ENCODE measurements around the gene FYB2.
"Not testable (repeated sequence)": the region's sequence is repeated elsewhere in the genome, so short reads cannot be mapped to it uniquely, and the experiment has no call there.

DNA sequence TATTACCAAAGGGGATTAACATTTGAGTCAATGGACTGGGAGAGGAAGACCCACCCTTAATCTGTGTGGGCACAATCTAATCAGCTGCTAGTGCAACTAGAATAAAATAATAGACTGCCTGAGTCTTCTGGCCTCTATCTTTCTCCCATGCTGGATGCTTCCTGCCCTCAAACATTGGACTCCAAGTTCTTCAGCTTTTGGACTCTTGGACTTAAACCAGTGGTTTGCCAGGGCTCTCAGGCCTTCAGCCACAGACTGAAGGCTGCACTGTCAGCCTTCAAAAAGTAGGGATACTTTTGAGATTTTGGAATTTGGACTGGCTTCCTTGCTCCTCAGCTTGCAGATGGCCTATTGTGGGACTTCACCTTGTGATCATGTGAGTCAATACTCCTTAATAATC, 44.5 kb downstream of the FYB2 start:
- TF ChIP-seq, protein P1, sequence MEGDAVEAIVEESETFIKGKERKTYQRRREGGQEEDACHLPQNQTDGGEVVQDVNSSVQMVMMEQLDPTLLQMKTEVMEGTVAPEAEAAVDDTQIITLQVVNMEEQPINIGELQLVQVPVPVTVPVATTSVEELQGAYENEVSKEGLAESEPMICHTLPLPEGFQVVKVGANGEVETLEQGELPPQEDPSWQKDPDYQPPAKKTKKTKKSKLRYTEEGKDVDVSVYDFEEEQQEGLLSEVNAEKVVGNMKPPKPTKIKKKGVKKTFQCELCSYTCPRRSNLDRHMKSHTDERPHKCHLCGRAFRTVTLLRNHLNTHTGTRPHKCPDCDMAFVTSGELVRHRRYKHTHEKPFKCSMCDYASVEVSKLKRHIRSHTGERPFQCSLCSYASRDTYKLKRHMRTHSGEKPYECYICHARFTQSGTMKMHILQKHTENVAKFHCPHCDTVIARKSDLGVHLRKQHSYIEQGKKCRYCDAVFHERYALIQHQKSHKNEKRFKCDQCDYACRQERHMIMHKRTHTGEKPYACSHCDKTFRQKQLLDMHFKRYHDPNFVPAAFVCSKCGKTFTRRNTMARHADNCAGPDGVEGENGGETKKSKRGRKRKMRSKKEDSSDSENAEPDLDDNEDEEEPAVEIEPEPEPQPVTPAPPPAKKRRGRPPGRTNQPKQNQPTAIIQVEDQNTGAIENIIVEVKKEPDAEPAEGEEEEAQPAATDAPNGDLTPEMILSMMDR (IDR thresholded peaks at IDR 0.05; ENCODE audit: low read depth, low read length, poor library complexity, severe bottlenecking) = not testable (repeated sequence)
- not testable (repeated sequence) for TF ChIP-seq EZH2phosphoT487 (IDR thresholded peaks at IDR 0.05; ENCODE audit: borderline replicate concordance, low read length)
